ENCODE results near the gene CLMP.

Gene CLMP

DNA sequence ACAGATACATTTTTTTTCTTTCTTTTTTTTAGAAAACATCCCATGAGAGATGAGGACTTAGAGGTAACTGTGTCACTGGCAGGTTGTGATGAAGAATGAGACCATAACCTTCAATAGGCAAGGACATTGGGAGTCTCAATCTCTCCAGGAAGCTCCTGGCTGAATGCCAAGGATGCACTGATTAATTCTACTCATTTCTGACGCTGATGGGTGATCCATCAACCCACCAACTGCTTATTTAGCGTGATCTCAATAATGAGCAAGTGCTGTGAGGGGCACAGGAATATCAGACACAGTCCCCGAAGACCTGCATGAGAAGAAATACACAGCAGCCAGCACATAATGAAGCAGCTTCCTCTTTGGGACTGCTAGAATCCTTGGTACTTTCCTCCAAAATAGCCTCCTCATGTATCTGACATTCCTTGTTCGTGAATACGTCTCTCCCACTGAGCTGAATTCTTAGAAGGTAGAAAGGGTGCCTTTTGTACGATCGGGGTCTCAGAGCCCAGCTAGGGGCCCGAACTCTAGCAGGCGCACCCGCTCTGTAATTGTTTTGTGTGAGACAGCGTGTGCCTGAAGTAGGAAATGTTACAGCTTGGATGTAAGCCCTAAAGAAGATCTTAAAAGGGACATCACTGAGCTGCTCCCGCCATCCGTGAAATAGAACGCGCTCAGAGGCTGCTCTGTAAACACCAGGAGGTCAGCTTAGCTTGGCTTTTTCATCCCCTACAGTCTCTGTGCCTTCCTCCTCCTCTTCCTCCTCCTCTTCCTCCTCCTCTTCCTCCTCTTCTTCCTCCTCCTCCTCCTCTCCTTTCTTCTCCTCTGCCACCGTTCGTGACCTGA, 7.2 kb downstream of the CLMP start:
- no peak for DNase-seq

DNA sequence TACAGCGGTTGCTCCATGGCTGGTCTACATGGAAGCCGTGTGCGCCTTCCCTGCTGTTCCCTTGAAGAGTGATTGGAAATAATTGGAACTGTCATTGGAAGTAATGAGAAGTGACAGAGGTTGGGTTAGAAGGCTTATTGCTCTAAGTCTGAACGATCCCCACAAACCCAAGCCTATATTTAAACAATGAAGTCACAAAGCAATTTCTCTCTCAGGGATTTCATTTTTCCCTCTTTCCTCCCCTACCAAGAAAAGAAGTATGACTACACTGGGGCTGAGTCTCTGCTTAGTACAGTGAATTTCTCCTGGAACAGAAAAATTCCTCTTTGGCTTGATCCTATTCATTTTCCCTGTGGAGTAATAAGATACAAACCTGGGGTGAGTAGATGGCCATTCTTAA, 7.8 kb downstream of the CLMP start:
- no peak for DNase-seq

DNA sequence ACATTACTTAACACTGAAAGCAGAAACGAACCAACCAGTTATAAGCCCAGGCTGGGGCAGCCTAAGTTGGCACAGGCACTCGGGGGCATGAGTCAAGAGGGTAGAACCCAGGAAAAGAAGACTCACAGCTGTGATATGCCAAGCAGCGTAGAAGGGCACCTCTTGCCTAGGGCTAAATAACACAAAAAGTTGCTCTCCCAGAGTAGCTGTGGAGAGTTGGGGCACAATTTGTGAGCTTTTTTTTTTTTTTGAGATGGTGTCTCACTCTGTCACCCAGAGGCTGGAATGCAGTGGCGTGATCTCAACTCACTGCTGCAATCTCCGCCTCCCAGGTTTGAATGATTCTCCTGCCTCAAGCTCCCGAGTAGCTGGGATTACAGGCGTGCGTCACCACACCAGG, 8.8 kb downstream of the CLMP start:
- DNase-seq, result no peak

DNA sequence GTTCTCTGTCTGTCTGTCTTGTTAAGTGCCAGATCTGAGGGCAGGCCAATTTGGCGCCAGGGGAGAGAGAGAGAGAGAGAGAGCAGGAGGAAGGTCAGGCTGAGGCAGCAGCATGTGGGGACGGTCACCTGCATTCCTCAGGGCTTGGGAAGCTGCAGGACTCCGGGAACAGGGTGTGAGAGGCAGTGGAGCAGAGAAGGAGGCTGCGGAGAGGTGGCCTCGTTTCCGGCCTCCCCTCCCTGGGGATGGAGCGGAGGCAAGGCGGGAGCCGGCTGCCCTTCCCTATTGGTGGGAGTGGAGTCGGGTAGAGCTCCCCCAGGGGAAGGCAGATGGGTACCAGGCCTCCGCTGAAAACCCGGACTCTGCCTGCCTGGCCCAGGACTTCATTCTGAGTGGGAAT, 9.7 kb downstream of the CLMP start:
- no peak for DNase-seq

DNA sequence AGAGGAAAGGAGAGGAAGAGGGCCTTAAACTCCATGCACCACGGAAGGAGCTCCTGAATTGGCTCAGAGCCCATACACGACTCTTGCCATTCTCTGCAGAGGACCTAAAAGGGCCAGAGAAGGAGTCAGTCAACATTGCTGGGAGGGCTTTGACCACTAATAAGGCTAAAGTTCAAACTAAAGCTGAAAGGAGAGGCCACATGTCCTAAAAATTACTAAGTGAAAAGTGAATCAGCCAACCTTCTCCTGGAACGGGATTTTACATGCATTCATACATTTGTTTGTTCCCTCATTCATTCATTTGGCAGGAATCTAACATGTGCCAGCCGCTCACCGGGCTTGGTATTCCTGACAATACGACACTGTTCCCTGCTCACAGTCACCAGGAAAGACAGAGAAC, 10.5 kb downstream of the CLMP start:
- DNase-seq, result no peak

DNA sequence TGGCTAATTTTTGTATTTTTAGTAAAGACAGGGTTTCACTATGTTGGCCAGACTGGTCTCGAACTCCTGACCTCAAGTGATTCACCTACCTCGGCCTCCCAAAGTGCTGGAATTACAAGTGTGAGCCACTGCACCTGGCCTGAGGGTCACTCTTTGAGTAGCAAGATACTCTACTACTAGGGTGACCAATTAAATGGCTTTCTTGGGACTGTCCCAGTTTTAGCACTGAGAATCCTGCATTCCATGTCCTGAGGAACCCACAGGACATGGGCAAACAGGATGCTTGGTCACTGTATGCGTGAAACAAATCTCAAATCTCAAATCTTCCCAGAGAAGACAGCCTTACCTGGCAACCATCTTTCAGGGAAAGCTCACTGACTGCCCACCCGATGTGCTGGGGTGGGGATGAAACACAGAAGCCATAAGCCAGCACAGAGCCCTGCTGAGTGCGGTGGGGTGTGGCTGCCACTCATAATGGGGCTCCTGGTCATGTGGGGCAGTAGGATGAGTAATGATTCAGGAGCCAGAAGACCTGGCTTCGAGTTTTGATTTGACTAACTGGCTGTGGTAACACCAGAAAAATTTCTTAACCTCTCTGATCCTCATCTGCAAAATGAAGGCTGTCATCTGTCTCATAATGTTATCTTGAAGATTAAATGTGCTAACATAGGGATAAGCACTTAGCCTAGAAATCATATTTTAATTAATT, 11.5 kb downstream of the CLMP start:
- no peak for DNase-seq

DNA sequence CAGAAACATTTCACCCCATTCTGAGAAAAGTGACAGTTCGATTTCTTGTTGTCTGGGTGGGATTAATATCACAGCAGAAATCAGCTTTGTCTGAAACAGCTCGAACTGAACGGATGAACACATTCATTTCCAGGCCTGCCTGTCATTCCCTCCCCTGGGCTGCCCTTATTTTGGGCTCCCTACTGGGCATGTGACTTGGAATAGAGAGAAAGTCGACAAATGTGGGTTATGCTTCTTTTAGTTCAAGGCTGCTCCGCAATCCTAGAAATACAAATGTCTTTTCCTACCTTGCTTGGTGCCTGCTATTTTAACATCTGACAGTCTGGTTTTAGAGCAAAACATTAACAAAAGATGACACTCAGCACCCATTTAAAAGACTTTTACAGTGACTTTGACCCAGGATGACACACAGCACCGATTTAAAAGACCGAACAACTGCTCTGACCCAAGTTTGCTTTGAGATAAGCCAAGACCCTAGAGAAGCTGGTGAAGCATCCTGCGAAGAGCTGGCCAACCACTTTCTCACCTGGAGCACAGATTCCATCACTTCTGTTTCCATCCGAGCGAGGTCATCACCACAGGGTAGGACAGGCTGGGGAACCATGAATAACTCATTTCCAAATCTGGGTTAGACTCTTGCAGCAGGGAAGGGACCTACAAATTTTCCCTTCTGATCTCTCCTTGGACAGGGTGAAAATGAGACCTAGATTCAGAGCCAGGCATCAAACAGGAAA, 13.1 kb downstream of the CLMP start:
- no peak for DNase-seq

DNA sequence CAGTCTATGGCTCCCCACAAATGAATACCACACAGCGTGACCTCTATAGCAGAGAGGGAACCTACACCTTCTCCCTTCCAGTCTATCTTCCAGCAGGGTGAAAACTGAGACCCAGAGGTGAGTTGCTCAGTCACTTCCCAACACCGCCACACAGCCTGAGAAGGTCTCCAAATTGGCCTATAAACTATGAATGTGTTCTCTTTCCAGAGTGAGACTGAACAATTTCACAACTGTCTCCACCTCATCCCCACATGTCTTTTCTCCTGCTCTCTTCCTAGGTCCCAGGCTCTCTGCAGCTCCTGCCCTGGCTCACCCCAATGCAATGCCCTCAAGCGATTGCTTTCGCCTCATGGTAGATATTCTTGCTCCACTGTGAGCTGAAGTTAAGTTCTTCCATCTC, 14.0 kb downstream of the CLMP start:
- no peak for DNase-seq

DNA sequence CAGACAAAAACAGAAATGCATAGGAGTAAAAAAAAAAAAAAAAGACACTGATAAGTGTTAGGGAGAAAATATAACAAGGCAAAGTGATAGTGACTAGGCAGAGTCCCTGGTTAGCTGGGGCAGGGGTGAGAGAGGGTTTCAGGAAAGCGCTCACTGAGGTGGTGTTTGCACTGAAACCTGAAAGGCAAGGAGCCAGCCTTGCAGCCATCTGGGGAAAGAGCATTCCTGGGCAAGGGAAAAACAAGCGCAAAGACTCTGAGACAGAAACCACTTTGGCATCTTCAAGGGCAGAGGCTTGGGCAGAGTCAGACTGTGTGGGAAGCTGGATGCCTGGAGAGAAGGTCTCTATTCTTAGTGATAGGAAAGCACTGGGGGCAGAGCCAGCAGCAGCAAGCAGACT, 14.5 kb downstream of the CLMP start:
- no peak for DNase-seq

DNA sequence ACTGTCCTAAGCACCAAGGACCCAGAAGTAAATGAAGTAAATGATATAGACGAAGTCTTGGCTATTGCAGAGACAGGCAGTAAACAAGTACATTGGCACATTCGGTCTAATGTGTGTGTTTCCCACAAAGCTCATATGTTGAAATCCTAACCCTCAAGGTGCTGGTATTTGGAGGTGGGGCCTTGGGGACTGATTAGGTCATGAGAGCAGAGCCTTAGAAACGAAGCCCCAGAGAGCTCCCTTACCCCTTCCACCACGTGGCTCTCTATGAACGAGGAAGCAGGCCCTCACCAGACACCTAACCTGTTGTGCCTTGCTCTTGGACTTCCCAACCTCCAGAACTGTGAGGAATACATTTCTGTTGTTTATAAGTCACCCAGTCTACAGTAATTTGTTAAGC, 14.9 kb downstream of the CLMP start:
- DNase-seq, result no peak

DNA sequence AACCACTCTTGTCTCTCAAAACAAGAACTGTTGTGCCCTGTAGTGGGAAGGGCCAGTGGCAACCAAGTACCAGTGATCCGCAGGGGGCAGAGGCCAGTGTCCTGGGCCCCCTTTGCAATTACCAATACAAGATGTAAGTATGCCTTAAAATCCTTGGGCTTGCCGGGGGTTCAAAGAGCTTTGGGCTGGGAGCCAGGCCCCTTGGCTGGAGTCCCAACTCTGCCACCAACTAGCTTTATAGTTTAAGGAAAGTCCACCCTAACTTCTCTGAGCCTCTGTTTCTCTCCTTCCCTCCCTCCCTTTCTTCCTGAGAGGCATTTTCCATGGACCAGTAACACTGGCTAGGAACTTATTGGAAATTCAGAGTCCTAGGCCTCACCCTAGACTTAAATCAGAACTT, 15.5 kb downstream of the CLMP start:
- no peak for DNase-seq

DNA sequence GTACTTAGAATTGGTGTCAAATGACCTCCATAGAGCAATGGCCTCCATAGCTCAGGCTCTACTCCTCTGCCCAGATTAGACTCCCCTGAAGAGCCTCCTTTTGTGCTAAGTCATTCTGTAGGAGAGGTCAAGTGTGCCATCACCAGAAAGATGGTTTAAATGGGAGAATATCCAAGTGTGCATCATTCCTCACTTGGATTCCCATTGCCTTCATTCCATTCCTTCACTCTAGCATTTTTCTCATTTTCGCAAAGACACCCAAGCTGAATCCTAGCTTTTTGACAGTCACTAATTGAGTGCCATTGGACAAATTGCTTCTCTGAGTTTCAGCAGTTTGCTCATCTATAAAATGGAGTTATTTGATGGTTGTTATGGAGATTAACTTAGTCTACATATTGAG, 16.9 kb downstream of the CLMP start:
- no peak for DNase-seq

DNA sequence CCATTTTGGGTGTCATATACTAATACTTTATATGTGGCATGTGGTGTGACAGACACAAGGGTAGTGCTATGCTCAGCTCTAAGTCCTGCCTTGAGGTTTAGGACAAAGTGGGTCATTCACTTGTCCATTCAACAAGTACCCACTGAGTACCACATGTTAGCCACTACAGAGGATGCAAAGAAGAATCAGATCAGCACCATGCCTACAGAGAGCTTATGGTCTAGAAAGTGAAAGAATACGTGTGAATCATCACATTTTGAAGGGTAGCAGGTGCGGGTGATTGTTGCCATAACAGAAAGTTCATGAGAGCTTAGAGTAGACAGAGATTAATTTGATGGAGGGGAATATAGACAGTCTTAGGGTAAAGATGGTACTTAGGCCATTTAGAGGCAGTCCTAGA, 18.3 kb downstream of the CLMP start:
- DNase-seq, result no peak

DNA sequence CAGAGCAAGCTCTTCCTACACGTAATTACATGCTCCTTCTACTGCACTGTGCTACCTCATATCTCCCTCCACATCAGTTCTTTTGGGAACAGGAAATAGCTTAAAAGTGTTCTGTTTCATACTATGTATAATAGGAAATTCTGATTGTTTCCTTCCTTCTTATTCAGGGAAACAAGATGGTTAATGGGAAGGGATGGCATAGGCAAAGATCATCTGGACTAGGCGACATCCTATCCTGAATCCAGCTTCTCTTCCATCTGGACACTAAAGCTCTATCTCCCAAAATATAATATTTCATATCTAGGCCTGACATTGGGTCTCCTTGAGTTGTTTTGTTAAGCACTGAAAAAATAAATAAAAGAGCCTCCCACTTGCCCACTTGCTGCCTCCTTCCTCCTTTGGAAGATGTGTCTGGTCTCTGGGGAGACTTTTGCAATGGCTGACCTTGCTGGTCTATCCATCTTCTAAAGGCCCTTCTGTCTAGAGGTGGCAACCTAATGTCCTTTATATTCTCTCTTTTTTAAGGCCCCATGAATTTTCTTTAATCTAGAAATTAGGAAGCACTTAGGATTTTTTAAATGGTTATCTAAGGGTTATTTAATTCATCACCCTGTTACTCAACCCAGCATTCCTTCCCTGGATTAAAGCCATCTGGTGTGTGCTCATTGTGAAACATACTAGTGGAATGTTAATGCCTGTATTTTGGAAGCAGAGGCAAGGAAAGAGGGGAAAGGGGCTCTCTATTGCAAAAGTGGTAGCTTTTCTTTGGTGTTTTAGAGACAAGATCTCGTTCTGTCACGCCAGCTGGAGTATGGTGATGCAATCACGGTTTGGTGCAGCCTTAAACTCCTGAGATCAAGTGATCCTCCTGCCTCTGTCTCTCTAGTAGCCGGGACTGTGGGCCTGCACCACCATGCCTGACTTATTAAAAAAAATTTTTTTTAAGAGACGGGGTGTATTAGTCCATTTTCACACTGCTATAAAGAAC, 20.6 kb downstream of the CLMP start:
- DNase-seq, result no peak

DNA sequence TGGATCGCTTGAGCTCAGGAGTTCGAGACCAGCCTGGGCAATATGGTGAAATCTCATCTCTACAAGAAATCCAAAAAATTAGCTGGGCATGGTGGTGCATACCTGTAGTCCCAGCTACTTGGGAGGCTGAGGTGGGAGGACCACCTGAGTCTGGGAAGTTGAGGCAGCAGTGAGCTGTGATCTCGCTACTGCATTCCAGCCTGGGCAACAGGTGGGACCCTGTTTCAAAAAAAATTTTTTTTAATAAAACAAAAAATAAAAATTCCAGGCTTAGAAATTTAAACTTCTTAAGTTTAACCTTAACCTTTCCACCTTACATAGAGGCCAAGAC, 21.2 kb downstream of the CLMP start:
- DNase-seq, result no peak

DNA sequence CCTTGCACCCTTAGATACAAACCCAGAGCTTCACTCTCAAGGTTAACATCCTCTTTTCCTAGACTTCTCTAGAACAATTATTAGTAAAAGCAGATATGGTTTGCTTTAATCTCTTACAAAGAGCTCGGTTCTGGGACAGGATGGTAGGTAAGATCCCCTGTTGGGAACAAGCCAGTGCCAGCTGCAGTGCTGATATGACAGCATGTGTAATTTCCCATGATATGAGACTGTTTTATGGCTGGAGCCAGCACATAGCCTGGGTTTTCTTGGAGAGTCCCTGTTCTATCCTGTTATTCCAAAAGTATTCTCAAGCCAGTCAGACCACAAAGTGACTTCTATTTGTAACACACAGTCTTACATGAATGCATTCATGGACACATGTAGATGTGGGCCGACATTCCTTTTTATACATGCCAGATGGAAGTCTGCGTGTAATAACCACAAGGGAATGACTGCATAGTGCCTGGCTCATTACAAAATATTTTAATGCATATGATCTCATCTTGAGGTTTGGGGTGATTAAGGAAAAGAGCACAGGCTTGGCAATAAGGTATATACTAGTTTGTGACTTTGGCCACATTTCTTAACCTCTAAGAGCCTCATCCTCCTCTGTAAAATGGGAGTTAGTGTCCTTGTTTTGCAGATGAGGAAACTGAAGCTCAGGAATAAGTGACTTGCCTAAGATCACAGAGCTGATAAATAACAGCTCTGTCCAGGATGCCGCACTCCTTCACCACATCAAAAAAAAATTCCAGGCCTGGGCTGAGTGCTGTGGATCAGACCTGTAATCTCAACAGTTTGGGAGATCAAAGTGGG, 21.8 kb downstream of the CLMP start:
- DNase-seq, result no peak

DNA sequence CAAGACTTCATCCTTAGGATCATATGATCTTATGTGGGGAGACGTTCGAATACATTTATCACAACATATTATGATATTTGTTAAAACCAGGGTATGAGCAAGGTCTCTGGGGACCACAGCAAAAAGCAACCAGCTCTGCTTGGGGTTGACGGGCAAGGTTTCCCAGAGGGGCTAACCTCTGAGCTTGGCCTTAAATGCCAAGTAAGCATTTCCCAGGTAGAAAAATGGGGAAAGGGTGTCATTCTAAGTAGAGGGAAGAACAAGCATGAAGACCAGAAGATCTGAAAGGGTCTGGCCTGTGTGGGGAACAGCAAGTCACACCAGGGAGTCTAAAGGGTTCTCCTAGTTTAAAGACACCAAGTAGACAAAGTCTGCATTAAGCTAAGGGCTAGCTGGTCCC, 24.1 kb downstream of the CLMP start:
- no peak for DNase-seq

DNA sequence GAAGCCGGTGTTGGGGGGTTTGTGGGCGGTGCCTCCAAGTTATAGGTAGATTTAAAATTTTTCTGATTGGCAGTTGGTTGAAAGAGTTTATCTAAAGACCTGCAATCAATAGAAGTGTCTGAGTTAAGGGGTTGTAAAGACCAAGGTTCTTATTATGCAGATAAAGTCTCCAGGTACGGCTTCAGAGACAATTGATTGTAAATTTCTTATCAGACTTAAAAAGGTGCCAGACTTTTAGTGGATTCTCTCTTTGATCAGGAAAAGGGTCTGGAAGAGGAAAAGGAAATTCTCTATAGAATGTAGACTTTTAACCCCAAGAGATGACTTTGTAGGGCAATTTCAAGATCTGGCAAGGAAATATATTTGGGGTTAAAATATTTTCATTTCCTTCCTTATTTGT, 25.2 kb downstream of the CLMP start:
- no peak for DNase-seq

DNA sequence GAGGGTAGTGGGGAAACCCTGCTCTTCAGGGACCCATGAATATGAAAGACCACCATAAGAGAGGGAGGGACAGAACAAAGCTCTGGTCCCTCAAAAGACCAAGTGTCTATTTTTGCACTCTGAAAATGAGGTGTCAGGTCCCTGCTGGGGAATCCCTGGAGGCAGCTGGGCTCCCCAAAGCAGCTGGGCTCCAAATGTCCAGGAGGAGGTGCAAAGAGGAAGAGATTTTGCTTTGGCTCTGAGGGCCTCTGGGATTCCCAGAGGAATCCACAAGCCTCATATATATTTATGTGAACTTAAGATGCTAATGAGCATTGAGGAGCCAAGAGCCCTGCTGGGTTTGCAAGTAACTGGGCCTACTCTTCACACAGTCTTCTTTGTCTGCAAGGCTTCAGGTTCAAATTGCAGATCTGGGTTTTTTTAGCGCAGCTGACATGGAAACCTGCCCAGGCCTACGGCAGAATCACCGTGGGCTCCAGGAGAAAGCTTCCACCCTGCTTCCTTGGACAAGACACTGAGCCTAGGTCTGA, 26.0 kb downstream of the CLMP start:
- DNase-seq, result no peak

DNA sequence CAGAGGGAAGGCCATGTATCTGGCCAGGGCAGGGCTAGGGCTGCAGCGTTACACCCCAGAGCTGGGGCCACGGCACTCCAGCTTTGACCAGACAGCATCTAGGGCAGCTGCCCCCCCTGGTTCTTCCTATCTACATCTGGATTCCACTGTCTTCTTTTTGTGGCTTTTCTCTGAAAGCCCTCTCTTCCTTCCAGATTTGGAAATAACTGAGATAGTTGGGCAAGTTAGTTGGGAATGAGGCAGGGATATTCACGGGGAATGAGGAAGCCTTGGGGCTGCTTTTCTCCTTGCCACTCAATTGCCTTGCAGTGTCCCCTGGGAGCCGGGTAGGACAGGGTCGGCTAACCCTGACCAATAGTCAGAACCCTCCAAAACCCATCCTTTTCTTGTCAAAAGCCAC, 26.8 kb downstream of the CLMP start:
- no peak for DNase-seq

DNA sequence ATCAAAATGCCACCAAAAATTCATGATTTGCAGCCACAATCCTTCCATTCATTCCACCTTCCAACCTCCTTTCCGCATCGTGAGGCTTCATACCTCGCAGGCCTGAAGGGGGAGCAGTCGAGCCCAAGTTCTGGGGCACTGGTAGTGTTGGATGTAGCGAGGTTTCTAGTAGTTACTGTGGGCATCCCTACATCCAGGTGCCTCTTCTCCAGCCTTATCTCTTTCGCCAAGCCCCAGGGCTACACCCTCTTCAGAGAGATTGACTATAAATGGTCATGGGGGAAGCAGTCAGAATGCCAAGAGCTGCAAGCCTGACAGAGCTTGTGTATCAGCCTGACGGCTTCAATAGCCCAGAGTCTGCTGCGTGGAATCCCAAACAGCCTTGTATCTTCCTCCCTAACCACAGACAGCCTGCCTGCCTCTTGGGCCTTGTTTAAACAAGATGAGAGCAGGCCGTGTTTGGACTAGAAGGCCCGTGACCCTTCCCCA, 28.9 kb downstream of the CLMP start:
- peak; percentile 10 for DNase-seq
